HepG2 (cell line): ENCODE results near the gene PFDN2. TPM values are rescaled to one million over a fixed set of nuclear protein-coding genes. Genes with fewer than 3 reads are reported as not detected.

Experiments used
- CAMTA2 ChIP-seq: sonication (generic); formaldehyde crosslinking; IDR thresholded peaks from 2 replicates; pipeline ENCODE4 v1.4.0; 2020; ENCODE audit warnings: mild to moderate bottlenecking, missing genetic modification reagents, borderline replicate concordance
- DDIT3 ChIP-seq: sonication (generic); formaldehyde crosslinking; IDR thresholded peaks from 2 replicates; pipeline ENCODE4 v1.4.0; 2020; ENCODE audit warnings: mild to moderate bottlenecking, missing genetic modification reagents
- FLYWCH1 ChIP-seq: sonication (generic); formaldehyde crosslinking; IDR thresholded peaks from 2 replicates; pipeline ENCODE4 v1.8.1; 2023; ENCODE audit warnings: mild to moderate bottlenecking, missing genetic modification reagents
- FOXA3 ChIP-seq: IDR thresholded peaks from 2 replicates; pipeline ENCODE4 v1.6.1; 2016; ENCODE audit warnings: missing genetic modification reagents, missing compliant biosample characterization
- HDAC2 ChIP-seq: sonication (generic); formaldehyde crosslinking; IDR thresholded peaks from 2 replicates; pipeline ENCODE4 v1.4.0; 2020; ENCODE audit warnings: missing genetic modification reagents
- HNRNPUL1 ChIP-seq: fragments of 200-400 bp; formaldehyde crosslinking; IDR thresholded peaks from 2 replicates; pipeline ENCODE4 v1.6.1; 2017; ENCODE audit warnings: low read depth, mild to moderate bottlenecking, low read length, moderate library complexity
- MAF1 ChIP-seq: sonication (generic); formaldehyde crosslinking; IDR thresholded peaks from 2 replicates; pipeline ENCODE4 v1.5.0; 2020; ENCODE audit warnings: missing genetic modification reagents, borderline replicate concordance
- MIXL1 ChIP-seq: IDR thresholded peaks from 2 replicates; pipeline ENCODE4 v1.6.1; 2016
- NFIB ChIP-seq: sonication (generic); formaldehyde crosslinking; IDR thresholded peaks from 2 replicates; pipeline ENCODE4 v1.9.0; 2021; ENCODE audit warnings: missing genetic modification reagents, mild to moderate bottlenecking, borderline replicate concordance
- RAD51 ChIP-seq: fragments of 450-650 bp; IDR thresholded peaks from 2 replicates; pipeline ENCODE4 v1.6.1; 2016; ENCODE audit warnings: borderline replicate concordance
- RBAK ChIP-seq: sonication (generic); formaldehyde crosslinking; IDR thresholded peaks from 2 replicates; pipeline ENCODE4 v1.5.1; 2020; ENCODE audit warnings: mild to moderate bottlenecking, missing genetic modification reagents
- STAG1 ChIP-seq: sonication (generic); formaldehyde crosslinking; IDR thresholded peaks from 2 replicates; pipeline ENCODE4 v1.4.0; 2020; ENCODE audit warnings: missing genetic modification reagents
- TBX3 ChIP-seq: fragments of 450-650 bp; IDR thresholded peaks from 2 replicates; pipeline ENCODE4 v1.6.1; 2017; ENCODE audit warnings: antibody characterized with exemption, mild to moderate bottlenecking, inconsistent platforms, borderline replicate concordance
- XBP1 ChIP-seq: sonication (generic); formaldehyde crosslinking; IDR thresholded peaks from 2 replicates; pipeline ENCODE4 v1.5.0; 2020; ENCODE audit warnings: missing genetic modification reagents
- ZNF331 ChIP-seq: sonication (generic); formaldehyde crosslinking; IDR thresholded peaks from 2 replicates; pipeline ENCODE4 v1.4.0; 2020; ENCODE audit warnings: missing genetic modification reagents
- ZNF451 ChIP-seq: sonication (generic); formaldehyde crosslinking; IDR thresholded peaks from 2 replicates; pipeline ENCODE4 v1.5.0; 2020; ENCODE audit warnings: mild to moderate bottlenecking, missing genetic modification reagents
- ZNF510 ChIP-seq: sonication (generic); formaldehyde crosslinking; IDR thresholded peaks from 2 replicates; pipeline ENCODE4 v1.4.0; 2020; ENCODE audit warnings: low read depth, mild to moderate bottlenecking, missing genetic modification reagents
- ZNF546 ChIP-seq: sonication (generic); formaldehyde crosslinking; conservative IDR thresholded peaks from 2 replicates; pipeline ENCODE4 v1.8.1; 2023; ENCODE audit warnings: mild to moderate bottlenecking, missing genetic modification reagents
- ZNF547 ChIP-seq: sonication (generic); formaldehyde crosslinking; IDR thresholded peaks from 2 replicates; pipeline ENCODE4 v1.5.1; 2020; ENCODE audit warnings: mild to moderate bottlenecking, missing genetic modification reagents
- ZNF605 ChIP-seq: sonication (generic); formaldehyde crosslinking; IDR thresholded peaks from 2 replicates; pipeline ENCODE4 v1.8.0; 2022; ENCODE audit warnings: mild to moderate bottlenecking, missing genetic modification reagents
- ZNF678 ChIP-seq: sonication (generic); formaldehyde crosslinking; IDR thresholded peaks from 2 replicates; pipeline ENCODE4 v1.4.0; 2020; ENCODE audit warnings: mild to moderate bottlenecking, missing genetic modification reagents
- ZSCAN25 ChIP-seq: sonication (generic); formaldehyde crosslinking; IDR thresholded peaks from 2 replicates; pipeline ENCODE4 v1.8.0; 2022; ENCODE audit warnings: mild to moderate bottlenecking, missing genetic modification reagents
- polyA plus RNA-seq, 8 experiments: library from polyadenylated mRNA; depleted of rRNA in 3 of 8; stranded (reverse) in 7 of 8; unstranded in 1 of 8; fragments of >200 nt; fragmentation: Illumina TruSeq in 4 of 8; extraction: Trizol in 4 of 8; gene quantifications; 2 replicates each; pipeline versions ENCODE4 v1.2.1 to v1.2.3, GENCODE V29; 2011 to 2016; ENCODE audit warnings: low read depth in 4 of 8, missing spikeins in 1 of 8, mixed read lengths in 1 of 8; ENCODE audit not compliant: insufficient read depth in 1 of 8
- total RNA-seq, 5 experiments: library from RNA; depleted of rRNA; stranded (reverse); fragments of >200 nt; fragmentation: Illumina TruSeq; extraction: Trizol; gene quantifications; 2 replicates each; pipeline ENCODE4 v1.2.3, GENCODE V29; 2016; ENCODE audit warnings: low read depth in 1 of 5
- TF ChIP-seq, protein P1 (sequence below): sonication (generic); formaldehyde crosslinking; IDR thresholded peaks from 2 replicates; pipeline ENCODE4 v1.8.0; 2022; ENCODE audit warnings: mild to moderate bottlenecking, missing genetic modification reagents, borderline replicate concordance
- TF ChIP-seq, protein P2 (sequence below): sonication (generic); formaldehyde crosslinking; IDR thresholded peaks from 2 replicates; pipeline ENCODE4 v1.5.1; 2020; ENCODE audit warnings: mild to moderate bottlenecking, missing genetic modification reagents, borderline replicate concordance

PFDN2 gene
- total and polyA plus RNA-seq, 2 of the 13 experiments (the other 11 are each of a cell fraction or from before 2014, with no cell fraction given) = 62.6 to 63.6 TPM

GRCh38 chr1:161132410-161133219 lies 14.8 kb upstream of the PFDN2 start, which contains the start of gene DEDD (continued):
- TF ChIP-seq ZNF678 (CRISPR knock-in tag) (no peak), ZSCAN25 (no peak; the same call in 1 of the 2 replicates), HDAC2 (CRISPR knock-in tag) (peak; percentile 47; the same call in 1 of the 2 replicates), DDIT3 (no peak), STAG1 (CRISPR knock-in tag) (no peak), TBX3 (no peak), ZNF547 (CRISPR knock-in tag) (peak; percentile 54; the same call in 1 of the 2 replicates), ZNF605 (CRISPR knock-in tag) (no peak), HNRNPUL1 (no peak), RAD51 (no peak), MIXL1 (CRISPR knock-in tag) (no peak), FLYWCH1 (CRISPR knock-in tag) (no peak), XBP1 (no peak), ZNF546 (0 out of 2 replicates have a peak, but pooled peaks have one; percentile 35), CAMTA2 (no peak), MAF1 (no peak), ZNF451 (CRISPR knock-in tag) (no peak), FOXA3 (CRISPR knock-in tag) (peak; percentile 26; the same call in 1 of the 2 replicates), ZNF510 (CRISPR knock-in tag) (no peak), ZNF331 (CRISPR knock-in tag) (no peak; the same call in 1 of the 2 replicates), NFIB (CRISPR knock-in tag) (no peak), RBAK (CRISPR knock-in tag) (no peak)
- TF ChIP-seq, protein P1, sequence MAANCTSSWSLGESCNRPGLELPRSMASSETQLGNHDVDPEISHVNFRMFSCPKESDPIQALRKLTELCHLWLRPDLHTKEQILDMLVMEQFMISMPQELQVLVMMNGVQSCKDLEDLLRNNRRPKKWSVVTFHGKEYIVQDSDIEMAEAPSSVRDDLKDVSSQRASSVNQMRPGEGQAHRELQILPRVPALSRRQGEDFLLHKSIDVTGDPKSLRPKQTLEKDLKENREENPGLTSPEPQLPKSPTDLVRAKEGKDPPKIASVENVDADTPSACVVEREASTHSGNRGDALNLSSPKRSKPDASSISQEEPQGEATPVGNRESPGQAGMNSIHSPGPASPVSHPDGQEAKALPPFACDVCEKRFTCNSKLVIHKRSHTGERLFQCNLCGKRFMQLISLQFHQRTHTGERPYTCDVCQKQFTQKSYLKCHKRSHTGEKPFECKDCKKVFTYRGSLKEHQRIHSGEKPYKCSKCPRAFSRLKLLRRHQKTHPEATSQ (CRISPR knock-in tag) = no peak
- TF ChIP-seq, protein P2, sequence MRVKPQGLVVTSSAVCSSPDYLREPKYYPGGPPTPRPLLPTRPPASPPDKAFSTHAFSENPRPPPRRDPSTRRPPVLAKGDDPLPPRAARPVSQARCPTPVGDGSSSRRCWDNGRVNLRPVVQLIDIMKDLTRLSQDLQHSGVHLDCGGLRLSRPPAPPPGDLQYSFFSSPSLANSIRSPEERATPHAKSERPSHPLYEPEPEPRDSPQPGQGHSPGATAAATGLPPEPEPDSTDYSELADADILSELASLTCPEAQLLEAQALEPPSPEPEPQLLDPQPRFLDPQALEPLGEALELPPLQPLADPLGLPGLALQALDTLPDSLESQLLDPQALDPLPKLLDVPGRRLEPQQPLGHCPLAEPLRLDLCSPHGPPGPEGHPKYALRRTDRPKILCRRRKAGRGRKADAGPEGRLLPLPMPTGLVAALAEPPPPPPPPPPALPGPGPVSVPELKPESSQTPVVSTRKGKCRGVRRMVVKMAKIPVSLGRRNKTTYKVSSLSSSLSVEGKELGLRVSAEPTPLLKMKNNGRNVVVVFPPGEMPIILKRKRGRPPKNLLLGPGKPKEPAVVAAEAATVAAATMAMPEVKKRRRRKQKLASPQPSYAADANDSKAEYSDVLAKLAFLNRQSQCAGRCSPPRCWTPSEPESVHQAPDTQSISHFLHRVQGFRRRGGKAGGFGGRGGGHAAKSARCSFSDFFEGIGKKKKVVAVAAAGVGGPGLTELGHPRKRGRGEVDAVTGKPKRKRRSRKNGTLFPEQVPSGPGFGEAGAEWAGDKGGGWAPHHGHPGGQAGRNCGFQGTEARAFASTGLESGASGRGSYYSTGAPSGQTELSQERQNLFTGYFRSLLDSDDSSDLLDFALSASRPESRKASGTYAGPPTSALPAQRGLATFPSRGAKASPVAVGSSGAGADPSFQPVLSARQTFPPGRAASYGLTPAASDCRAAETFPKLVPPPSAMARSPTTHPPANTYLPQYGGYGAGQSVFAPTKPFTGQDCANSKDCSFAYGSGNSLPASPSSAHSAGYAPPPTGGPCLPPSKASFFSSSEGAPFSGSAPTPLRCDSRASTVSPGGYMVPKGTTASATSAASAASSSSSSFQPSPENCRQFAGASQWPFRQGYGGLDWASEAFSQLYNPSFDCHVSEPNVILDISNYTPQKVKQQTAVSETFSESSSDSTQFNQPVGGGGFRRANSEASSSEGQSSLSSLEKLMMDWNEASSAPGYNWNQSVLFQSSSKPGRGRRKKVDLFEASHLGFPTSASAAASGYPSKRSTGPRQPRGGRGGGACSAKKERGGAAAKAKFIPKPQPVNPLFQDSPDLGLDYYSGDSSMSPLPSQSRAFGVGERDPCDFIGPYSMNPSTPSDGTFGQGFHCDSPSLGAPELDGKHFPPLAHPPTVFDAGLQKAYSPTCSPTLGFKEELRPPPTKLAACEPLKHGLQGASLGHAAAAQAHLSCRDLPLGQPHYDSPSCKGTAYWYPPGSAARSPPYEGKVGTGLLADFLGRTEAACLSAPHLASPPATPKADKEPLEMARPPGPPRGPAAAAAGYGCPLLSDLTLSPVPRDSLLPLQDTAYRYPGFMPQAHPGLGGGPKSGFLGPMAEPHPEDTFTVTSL (CRISPR knock-in tag) = no peak
